GM12878 (cell line): Measurements from ENCODE around the gene TNFSF13. TPM values are rescaled to one million over a fixed set of nuclear protein-coding genes. Genes with fewer than 3 reads are reported as not detected.

Source experiments
- ATF3 ChIP-seq: IDR thresholded peaks from 2 replicates; pipeline ENCODE4 v1.6.1; 2011; ENCODE audit warnings: low read depth, mild to moderate bottlenecking, low read length, moderate library complexity, borderline replicate concordance; ENCODE audit errors: extremely low read depth
- GATAD2B ChIP-seq: fragments of 450-650 bp; conservative IDR thresholded peaks from 2 replicates; pipeline ENCODE4 v1.6.1; 2017; ENCODE audit warnings: low read depth, mild to moderate bottlenecking, moderate library complexity
- IKZF1 ChIP-seq: fragments of 450-650 bp; conservative IDR thresholded peaks from 2 replicates; pipeline ENCODE4 v1.6.1; 2017; ENCODE audit warnings: antibody characterized with exemption, mild to moderate bottlenecking
- JUND ChIP-seq: IDR thresholded peaks from 2 replicates; pipeline ENCODE4 v1.6.1; 2012; ENCODE audit warnings: low read depth, mild to moderate bottlenecking, low read length, improper control_type of control experiment, moderate library complexity
- MTA3 ChIP-seq: IDR thresholded peaks from 2 replicates; pipeline ENCODE4 v1.6.1; 2012; ENCODE audit warnings: low read length, inconsistent platforms, borderline replicate concordance
- NFYA ChIP-seq: IDR thresholded peaks from 2 replicates; pipeline ENCODE4 v1.6.1; 2011; ENCODE audit warnings: low read depth, mild to moderate bottlenecking, low read length, improper control_type of control experiment, borderline replicate concordance
- NR2F1 ChIP-seq: fragments of 450-650 bp; conservative IDR thresholded peaks from 2 replicates; pipeline ENCODE4 v1.6.1; 2017; ENCODE audit warnings: mild to moderate bottlenecking
- NRF1 ChIP-seq: conservative IDR thresholded peaks from 2 replicates; pipeline ENCODE4 v1.6.1; 2011; ENCODE audit warnings: mild to moderate bottlenecking, low read depth, low read length, improper control_type of control experiment
- PML ChIP-seq: IDR thresholded peaks from 2 replicates; pipeline ENCODE4 v1.6.1; 2012; ENCODE audit warnings: low read length, inconsistent platforms
- PRDM15 ChIP-seq: fragments of 450-650 bp; formaldehyde crosslinking; IDR thresholded peaks from 2 replicates; pipeline ENCODE4 v1.4.0; 2020; ENCODE audit warnings: mild to moderate bottlenecking, moderate library complexity
- RBBP5 ChIP-seq: fragments of 200-600 bp; sonication (generic); conservative IDR thresholded peaks from 2 replicates; pipeline ENCODE4 v1.6.1; 2016
- RCOR1 ChIP-seq: conservative IDR thresholded peaks from 2 replicates; pipeline ENCODE4 v1.6.1; 2012; ENCODE audit warnings: low read depth, low read length, improper control_type of control experiment
- SIN3A ChIP-seq: IDR thresholded peaks from 2 replicates; pipeline ENCODE4 v1.6.1; 2012; ENCODE audit warnings: low read depth, low read length, improper control_type of control experiment
- SIX5 ChIP-seq: IDR thresholded peaks from 2 replicates; pipeline ENCODE4 v1.6.1; 2011; ENCODE audit warnings: mild to moderate bottlenecking, low read depth, low read length, moderate library complexity; ENCODE audit not compliant: severe bottlenecking
- SPI1 ChIP-seq: IDR thresholded peaks from 2 replicates; pipeline ENCODE4 v1.6.1; 2011; ENCODE audit warnings: low read depth, mild to moderate bottlenecking, low read length, moderate library complexity, borderline replicate concordance; ENCODE audit not compliant: insufficient read depth
- SREBF1 ChIP-seq: IDR thresholded peaks from 2 replicates; pipeline ENCODE4 v1.6.1; 2012; ENCODE audit warnings: mild to moderate bottlenecking, low read length
- STAT3 ChIP-seq: IDR thresholded peaks from 2 replicates; pipeline ENCODE4 v1.6.1; 2011; ENCODE audit warnings: low read depth, low read length, improper control_type of control experiment
- SUPT20H ChIP-seq: IDR thresholded peaks from 2 replicates; pipeline ENCODE4 v1.6.1; 2011; ENCODE audit warnings: low read depth, mild to moderate bottlenecking, low read length, moderate library complexity, borderline replicate concordance; ENCODE audit not compliant: control insufficient read depth
- TARDBP ChIP-seq: IDR thresholded peaks from 2 replicates; pipeline ENCODE4 v1.6.1; 2016; ENCODE audit warnings: borderline replicate concordance
- WRNIP1 ChIP-seq: IDR thresholded peaks from 2 replicates; pipeline ENCODE4 v1.6.1; 2011; ENCODE audit warnings: low read depth, low read length, improper control_type of control experiment, borderline replicate concordance
- YY1 ChIP-seq: IDR thresholded peaks from 2 replicates; pipeline ENCODE4 v1.6.1; 2011; ENCODE audit warnings: low read depth, mild to moderate bottlenecking, low read length
- ZBTB33 ChIP-seq: fragments of 450-650 bp; IDR thresholded peaks from 2 replicates; pipeline ENCODE4 v1.6.1; 2017; ENCODE audit warnings: mild to moderate bottlenecking
- ZNF217 ChIP-seq: fragments of 450-650 bp; IDR thresholded peaks from 2 replicates; pipeline ENCODE4 v1.6.1; 2017; ENCODE audit warnings: antibody characterized with exemption, mild to moderate bottlenecking
- ZNF24 ChIP-seq: fragments of 450-650 bp; IDR thresholded peaks from 2 replicates; pipeline ENCODE4 v1.6.1; 2017; ENCODE audit warnings: antibody characterized with exemption, mild to moderate bottlenecking
- polyA plus RNA-seq, 11 experiments: library from polyadenylated mRNA; depleted of rRNA in 4 of 11; unstranded in 6 of 11; stranded (reverse) in 5 of 11; fragments of >200 nt; fragmentation: Nextera tagmentation in 4 of 11; fragmentation: Illumina TruSeq in 1 of 11; extraction: Ambion mirVana in 4 of 11; extraction: Trizol in 1 of 11; gene quantifications; 1 replicate in 1 of 11; 2 replicates in 10 of 11; pipeline versions ENCODE4 v1.2.1 to v1.2.3, GENCODE V29; 2011 to 2016; ENCODE audit warnings: inconsistent platforms in 2 of 11, missing spikeins in 2 of 11, low read depth in 1 of 11
- total RNA-seq, 4 experiments: library from RNA; depleted of rRNA in 3 of 4; stranded (reverse); fragments of >200 nt in 3 of 4; fragmentation: Illumina TruSeq in 1 of 4; extraction: Trizol in 1 of 4; gene quantifications; 2 replicates each; pipeline versions ENCODE4 v1.2.1 to v1.2.3, GENCODE V29; 2013 to 2021
- TF ChIP-seq, protein P1 (sequence below): fragments of 450-650 bp; IDR thresholded peaks from 2 replicates; pipeline ENCODE4 v1.6.1; 2014; ENCODE audit warnings: mild to moderate bottlenecking

TNFSF13 gene
- total and polyA plus RNA-seq, 10 of the 15 experiments (the other 5 are each of a cell fraction or from before 2014, with no cell fraction given): 0.56 to 14.6 (median 9.7) TPM

GRCh38 chr17:7572588-7573323 lies 14.2 kb downstream of the TNFSF13 start (continued):
- no peak for TF ChIP-seq ZBTB33
- no peak for TF ChIP-seq ZNF217
- TF ChIP-seq ZNF24: no peak
- 0 out of 2 replicates have a peak, but pooled peaks have one; percentile 12 for TF ChIP-seq NRF1
- TF ChIP-seq SREBF1: no peak
- no peak for TF ChIP-seq SUPT20H
- no peak for TF ChIP-seq ATF3
- TF ChIP-seq SIX5: no peak
- TF ChIP-seq, protein P1, sequence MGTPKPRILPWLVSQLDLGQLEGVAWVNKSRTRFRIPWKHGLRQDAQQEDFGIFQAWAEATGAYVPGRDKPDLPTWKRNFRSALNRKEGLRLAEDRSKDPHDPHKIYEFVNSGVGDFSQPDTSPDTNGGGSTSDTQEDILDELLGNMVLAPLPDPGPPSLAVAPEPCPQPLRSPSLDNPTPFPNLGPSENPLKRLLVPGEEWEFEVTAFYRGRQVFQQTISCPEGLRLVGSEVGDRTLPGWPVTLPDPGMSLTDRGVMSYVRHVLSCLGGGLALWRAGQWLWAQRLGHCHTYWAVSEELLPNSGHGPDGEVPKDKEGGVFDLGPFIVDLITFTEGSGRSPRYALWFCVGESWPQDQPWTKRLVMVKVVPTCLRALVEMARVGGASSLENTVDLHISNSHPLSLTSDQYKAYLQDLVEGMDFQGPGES: peak; percentile 99
- no peak for TF ChIP-seq SPI1
- TF ChIP-seq NFYA: peak; percentile 87
- no peak; the same call in 1 of the 2 replicates for TF ChIP-seq NR2F1
- TF ChIP-seq MTA3: peak; percentile 3; the same call in 1 of the 2 replicates
- peak; percentile 95 for TF ChIP-seq YY1
- no peak for TF ChIP-seq SIN3A
- peak; percentile 99 for TF ChIP-seq PML
- TF ChIP-seq IKZF1: peak; percentile 52; the same call in 1 of the 2 replicates
- peak; percentile 82 for TF ChIP-seq TARDBP
- TF ChIP-seq JUND: no peak
- TF ChIP-seq WRNIP1: peak; percentile 62; the same call in 1 of the 2 replicates
- TF ChIP-seq RCOR1: 0 out of 2 replicates have a peak, but pooled peaks have one; percentile 25
- no peak for TF ChIP-seq GATAD2B
- TF ChIP-seq PRDM15 (CRISPR knock-in tag): peak; percentile 61; the same call in 1 of the 2 replicates
- no peak for TF ChIP-seq STAT3
- TF ChIP-seq RBBP5: no peak
